CD4-positive, alpha-beta T cell treated with Interleukin-10 for 1 hour (primary cell): Measurements from ENCODE around the gene PSMD12.

ENCODE experiments used
- DNase-seq: peaks from one replicate; pipeline ENCODE4 v3.0.0-alpha.2; 2020

PSMD12 gene

DNA sequence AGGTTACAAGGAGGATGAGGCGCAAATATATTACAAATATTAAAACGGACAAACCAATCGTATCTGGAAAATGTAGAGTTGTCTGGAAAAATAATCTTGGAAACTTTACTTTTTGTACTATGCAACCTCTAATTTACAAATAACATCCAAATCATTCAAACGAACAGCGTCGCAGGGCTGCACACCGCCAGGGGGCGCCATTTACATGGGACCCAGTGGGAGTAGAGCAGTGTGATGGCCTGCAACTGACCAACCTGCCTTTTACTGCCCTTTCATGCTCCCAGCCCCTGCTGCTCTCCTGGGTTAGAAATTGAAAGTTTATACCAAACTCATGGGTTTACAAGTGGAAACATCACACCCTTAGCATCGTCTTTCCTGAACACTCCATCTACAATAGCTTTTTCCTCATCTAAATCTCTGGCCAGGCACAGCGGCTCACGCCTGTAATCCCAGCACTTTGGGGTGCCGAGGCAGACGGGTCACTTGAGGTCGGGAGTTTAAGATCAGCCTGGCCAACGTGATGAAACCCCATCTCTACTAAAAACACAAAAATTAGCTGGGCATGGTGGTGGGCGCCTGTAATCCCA lies 20.7 kb upstream of the PSMD12 start:
- peak; percentile 72 for DNase-seq

DNA sequence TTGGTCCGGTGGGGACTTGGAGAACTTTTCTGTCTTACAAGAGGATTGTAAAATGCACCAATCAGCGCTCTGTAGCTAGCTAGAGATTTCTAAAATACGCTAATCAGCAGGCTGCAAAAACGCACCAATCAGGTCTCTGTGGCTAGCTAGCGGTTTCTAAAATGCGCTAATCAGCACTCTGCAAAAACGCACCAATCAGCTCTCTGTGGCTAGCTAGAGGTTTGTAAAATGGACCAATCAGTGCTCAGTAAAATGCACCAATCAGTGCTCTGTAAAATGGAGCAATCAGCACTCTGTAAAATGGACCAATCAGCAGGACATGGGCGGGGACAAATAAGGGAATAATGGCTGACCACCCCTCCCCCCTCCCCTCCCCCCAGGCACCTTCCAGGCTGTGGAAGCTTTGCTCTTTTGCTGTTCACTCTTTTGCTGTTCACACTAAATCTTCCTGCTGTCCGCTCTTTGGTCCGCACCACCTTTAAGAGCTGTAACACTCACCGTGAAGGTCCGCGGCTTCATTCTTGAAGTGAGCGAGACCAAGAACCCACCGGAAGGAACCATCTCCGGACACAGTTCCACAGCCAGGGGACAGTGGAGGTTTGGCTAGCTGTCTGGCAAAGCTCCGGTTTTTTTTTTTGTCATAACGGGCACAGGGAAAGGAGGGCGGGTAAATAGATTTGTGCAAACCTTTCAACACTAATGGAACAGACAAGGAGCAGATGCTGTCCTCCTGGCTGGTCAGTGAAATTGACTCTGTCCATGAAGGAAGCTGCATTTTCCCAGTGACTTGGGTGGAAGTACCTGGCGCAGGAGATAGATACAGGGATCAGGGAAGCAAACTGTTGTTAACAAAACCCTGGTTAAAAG lies 19.0 kb upstream of the PSMD12 start:
- DNase-seq = no peak

DNA sequence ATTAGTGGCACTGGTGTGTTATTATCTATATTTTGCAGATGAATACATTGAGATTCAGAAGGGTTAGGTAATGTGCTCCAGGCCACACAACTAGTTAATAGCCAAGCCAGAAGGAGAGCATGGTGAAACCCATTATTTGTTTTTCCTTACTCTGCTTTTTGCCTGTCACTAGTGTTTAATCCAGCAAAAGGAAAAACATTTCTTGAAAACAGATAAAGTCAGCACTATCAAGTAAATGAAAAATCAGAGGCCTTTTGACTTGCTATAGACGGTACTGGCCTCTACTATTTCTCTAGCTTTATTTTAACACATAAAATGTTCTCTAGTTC lies 15.5 kb upstream of the PSMD12 start:
- DNase-seq = no peak

DNA sequence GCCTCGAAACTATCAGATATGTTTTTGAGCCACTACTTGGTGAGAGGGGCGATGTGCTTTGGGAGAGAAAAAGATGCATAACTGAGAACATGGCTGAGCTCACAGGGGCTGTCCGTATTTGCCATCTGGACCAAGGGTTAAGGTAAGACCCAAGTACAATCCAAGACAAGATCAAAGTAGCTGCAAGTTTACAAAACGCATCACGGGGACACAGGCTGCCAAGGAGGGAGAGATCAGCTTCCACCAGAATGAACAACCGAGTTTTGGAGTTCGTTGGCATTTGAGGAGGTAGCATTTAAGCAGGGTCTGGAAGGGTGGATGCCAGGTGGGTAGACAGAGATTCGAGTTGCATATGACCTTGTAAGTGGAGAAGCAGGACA lies 12.9 kb upstream of the PSMD12 start:
- no peak for DNase-seq

DNA sequence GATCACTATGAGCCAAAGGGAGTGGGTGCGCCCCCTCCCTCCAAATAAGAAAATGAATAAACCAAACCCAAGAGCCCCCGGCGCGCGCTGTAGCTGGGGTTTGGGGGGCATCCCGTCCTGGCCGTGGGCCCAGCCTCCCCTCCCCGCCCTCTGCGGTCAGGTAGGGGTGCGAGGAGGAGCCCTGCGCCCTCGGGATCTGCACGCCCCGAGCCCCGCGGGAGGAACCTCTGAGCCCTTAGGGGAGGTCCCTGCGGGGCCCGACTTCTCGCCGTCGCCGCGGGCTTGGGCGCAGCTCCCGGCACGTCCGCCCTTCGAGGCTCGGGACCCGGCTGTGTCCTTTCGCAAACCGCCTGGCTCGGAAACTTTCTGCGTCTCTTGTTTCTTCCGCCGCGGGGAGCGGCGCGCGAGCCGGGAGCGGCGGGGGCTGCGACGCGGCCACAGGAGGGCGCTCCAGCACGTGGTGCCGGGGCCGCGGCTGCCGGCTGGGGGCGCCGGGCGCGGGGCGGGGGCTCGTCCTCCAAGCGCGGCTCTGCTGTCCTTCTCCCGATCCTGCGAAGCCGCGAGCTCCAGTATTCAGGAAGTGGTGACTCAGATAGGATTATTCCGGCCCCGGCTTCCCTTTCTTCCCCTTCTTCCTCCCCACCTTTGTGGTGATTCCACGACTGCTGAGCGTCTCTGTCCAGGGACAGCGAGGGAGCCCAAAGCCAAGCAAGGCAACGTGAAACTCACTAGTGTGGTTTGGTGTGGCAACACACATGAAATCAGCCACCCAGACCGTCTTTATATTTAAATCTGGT lies 12.3 kb upstream of the PSMD12 start:
- peak; percentile 84 for DNase-seq

DNA sequence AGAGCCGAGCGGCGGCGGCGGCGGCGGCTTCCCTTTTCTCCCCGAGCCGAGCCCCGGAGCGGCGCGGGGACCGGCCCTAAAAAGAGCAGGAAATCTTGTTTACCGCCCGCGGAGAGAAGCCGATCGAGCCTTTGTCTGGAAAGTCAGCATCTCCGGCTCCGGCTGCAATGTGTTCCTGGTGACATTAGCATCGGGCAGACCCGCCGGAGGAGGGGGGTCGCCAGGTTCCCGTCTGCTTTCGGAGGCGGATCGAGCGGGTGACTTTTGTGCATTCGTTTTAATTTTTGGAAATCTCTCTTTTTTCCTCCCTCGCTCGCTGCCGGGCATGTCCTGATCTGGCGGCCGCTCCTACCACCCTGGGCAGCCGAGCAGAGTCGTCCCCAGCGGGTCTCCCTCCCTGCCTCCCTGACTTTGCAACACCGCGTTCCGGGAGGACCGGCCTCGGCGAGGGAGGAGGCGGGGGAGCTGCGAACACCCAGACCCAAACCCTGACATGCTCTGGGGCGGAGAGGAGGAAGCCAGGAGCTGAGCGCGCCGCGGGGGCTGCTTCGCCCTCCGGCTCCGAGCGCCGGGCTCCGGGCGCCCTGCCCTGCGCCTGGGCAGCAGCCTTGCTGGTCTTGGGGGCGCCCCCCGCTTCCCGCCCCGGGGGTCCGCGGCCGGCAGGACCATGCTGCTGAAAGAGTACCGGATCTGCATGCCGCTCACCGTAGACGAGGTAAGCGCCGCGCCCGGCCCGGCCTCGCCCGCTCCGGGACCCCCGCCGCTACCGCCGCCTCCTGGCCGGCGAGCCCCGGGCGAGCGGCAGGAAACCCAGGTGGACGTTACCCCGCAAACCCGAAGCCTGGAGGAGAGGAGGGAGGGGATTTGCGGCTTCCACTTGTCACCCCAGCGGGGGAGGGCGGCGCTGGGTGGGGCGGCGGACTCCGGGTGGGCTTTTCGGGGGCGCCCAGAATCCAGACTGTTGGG lies 11.4 kb upstream of the PSMD12 start:
- peak; percentile 48 for DNase-seq

DNA sequence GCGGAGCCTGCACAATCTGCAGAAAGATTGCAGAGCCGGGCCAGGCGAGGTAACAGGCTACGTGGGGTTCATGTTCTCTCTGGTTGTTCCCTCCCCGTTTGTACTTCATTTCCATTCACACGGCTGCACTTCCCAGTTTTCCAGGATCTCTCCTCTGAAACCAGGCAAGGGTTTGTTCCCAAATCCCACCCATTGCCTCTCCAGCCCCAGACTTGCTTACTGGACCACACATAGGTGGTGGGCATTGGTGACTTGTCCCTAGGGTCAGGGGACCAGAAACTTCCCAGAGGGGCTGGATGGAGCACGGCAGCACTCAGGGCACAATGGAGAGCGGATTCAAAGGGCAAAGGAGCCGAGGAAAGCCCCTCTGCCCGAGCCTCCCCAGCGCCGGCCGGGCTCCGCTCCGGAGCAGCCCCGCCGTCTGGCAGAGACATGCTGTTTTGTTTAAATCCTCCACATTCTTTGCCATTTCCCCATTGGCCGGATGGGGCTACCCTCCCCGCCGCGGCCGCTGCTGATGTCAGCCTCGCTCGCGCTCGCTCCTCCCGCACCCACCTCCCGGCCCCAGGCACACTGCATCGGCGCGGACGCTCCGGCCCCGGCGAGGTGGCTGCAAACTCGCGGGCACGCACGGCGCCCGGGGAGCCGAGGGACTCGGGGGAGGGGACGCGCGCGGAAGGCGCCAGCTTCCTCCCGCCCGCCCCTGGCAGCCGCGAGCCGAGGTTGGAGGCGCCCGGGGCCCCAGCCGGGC lies 10.5 kb upstream of the PSMD12 start, which contains the start of gene PITPNC1:
PITPNC1 (plus strand) TSS at position 545 of the 751 bp plus-strand sequence.
- DNase-seq = peak; percentile 90

DNA sequence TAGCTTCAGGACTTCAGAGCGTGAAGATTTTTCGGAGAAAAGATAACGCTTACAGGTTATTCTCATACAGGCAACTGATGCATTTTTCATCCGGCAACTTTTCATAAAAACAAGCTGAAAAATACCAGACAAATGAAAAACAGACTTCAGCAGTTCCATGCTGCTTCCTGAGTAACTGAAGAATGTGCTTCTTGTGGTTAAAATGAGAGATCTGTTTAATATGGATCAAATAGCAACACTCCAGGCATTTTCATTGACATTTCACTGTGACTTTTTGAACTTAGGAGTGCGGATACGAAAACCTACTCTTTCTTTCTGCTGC lies 10.0 kb upstream of the PSMD12 start:
- DNase-seq = no peak

DNA sequence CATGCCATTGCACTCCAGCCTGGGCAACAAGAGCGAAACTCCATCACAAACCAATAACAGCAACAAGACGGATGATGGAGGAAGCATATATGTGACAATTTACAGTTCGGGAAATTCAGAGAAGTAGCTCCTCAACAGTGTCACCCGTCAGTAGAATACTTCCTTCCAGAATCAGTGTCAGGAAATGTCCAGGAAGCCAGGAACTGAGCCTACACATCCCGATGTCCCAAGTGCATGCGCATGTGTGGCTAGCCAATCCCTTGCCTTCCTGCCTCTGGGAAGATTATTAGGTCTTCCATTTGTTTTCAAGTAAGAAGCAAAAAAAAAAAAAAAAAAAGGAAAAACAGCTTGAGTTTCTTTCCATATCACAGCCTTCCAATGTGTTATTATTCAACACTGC lies 9.3 kb upstream of the PSMD12 start:
- DNase-seq = no peak

DNA sequence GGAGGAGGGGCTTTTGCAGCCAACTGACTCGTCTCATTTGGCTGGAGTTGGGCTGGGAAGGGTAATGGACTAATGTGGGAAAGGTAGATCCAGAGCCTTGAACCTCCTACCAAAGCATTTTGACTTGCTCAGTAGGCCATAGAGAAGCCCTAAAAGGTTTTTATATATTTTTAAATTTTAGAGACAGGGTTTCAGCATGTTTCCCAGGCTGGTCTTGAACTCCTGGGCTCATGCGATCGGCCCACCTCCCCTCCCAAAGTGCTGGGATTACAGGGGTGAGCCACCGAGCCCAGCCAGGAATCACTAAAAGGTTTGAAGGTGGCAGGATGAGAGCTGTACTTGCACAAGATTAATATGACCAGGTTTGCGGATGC lies 8.7 kb upstream of the PSMD12 start:
- DNase-seq = no peak

DNA sequence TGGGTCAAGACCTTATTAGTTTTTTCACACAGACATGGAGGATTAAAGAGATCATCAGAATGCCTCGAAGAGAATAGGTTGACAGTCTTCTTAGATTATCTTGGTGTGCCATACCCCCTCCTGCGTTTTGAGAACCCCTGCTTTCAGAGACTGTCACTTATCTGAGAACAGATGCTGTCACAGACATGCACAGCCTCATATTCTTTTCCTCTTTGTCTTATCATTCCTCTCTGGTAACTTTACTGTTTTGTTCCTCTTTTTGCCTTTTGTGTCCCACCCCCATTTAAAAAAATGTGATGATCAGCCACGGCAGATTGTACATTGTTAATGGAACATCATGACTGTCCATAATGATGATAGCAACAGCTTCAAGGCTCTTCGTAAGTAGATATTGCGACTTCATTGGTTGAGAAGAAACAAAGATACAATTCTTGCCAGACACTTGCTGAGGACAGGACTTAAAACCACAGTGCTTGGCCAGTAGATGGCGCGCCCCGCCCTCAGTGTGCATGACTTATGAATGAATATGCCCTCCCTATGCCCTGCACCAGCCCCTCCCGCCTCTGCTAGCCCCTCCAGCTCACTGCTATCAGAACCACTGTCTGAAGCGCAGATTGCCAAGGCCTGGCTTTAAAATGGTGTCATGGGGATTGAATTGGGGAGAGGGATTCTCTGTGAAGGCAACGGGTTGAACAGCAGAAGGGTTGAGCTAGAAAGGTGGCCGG lies 8.1 kb upstream of the PSMD12 start:
- peak; percentile 89 for DNase-seq

DNA sequence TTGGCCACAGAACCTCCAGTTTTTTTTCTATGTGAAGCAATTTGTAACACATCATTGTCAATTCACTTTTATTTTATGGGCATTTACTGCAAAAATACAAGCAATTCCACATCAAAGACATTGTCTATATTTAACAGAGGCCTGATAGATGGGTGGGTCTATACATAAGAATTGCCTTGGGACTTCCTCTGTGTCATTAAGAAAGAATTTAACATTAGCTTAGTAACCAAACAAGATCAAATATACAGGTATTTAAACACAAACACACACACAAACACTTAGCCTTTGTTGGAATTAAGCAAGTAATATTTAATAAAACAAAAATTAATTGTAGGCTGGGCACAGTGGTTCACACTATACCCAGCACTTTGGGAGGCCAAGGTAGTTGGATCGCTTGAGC lies 6.4 kb upstream of the PSMD12 start:
- DNase-seq = no peak

DNA sequence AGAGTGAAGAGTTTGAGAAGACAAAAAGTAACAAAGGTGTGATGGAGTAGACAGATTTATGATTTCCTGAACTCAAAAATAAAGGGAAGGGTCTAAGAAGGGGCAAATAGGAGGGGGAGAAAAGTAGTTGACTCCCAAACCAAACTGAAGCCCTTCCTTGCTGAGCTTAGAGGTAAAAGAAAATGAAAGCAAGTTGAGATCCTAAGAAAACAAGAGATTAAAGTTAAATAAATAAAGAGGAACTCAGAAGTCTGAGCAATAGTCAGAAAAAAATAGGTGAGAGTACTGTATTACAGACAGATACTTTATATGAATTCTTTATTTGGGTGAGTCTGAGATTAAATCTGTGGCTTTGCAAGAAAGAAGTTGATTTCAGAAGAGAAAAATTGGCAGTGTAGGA lies 3.3 kb upstream of the PSMD12 start:
- no peak for DNase-seq

DNA sequence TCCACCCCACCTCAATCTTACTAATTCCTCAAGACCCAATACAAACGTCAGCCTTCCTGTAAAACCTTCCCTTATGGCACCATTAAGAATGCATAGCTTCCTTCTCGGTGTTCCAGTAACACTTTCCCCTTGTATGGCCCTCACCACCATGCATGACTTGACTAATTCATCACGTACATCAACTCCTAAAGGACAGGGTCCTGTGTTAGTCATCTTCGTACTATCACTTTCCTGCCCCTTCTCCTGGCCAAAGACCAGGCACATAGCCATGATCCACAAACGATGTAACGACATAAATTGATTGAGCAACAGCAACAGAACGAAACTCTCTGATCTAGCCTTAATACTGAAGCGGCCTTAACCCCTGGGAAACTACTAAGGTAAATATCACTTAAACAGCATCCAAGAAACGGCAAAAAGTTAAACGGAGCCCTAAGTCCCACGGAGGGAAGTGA lies 612 bp downstream of the PSMD12 start:
- DNase-seq = peak; percentile 44

DNA sequence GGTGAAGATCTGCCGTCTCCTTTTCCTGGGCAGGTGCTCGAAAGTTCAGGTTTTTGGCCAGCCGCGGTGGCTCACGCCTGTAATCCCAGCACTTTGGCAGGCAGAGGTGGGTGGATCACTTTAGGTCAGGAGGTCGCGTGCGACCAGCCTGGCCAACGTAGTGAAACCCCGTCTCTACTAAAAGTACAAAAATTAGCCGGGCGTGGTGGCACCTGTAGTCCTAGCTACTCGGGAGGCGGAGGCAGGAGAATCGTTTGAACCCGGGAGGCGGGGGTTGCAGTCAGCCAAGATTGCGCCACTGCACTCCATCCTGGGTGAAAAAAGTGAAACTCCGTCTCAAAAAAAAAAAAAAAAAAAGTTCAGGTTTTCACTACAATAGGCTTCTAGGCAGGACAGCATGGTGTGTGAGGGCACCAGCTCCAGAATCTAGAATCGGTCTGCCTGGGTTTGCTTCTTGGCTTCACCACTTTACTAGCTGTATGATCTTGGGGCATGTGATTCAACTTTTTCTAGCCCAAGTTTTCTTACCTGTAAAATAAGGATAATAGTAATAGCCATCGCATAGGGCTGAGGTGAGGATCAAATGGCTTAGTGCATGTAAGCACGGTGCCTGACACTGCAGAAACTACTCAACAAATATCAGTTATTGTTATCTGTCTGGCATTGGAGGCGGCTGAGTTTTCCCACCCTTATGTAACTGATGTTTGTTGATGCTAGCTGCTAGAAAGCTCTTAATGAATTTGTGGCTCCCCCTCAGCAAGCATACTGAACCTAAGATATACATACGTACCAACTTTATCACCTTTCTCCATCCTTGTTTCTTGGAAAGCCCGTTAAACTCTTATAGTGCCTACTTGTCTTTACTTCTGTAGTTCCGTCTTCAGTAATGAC lies 1.3 kb downstream of the PSMD12 start:
- DNase-seq = no peak

DNA sequence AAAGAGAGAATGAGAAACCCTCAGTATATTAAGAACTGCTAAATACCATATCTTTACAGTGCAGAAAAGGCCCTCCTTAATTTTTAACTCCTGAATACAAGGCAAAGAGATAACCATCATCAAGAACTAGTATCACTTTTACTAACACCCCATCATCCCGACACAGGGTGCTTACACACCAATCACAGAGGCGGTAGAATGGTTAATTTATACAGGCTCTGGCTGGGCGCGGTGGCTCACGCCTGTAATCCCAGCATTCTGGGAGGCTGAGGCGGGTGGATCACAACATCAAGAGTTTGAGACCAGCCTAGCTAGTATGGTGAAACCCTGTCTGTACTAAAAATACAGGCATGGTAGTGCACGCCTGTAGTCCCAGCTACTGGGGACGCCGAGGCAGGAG lies 4.2 kb downstream of the PSMD12 start:
- no peak for DNase-seq

DNA sequence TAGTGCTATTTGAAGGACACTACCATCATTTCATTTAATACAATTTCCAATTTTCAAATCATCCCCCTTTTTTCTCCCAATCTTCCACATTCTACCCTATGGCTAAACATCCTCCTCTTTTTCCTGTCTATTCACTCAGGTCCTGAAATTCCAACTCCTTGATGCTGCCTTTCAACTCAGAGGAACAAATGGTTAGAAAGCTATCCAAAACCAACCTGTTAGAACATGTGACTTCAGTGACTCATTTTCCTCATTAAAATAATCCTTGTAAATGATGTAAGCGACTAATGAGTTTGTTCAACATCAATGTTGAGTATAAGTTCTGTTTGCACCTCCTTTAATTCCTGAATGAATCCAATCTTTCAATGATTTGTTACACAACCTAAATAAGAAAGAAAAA lies 5.5 kb downstream of the PSMD12 start:
- DNase-seq = no peak

DNA sequence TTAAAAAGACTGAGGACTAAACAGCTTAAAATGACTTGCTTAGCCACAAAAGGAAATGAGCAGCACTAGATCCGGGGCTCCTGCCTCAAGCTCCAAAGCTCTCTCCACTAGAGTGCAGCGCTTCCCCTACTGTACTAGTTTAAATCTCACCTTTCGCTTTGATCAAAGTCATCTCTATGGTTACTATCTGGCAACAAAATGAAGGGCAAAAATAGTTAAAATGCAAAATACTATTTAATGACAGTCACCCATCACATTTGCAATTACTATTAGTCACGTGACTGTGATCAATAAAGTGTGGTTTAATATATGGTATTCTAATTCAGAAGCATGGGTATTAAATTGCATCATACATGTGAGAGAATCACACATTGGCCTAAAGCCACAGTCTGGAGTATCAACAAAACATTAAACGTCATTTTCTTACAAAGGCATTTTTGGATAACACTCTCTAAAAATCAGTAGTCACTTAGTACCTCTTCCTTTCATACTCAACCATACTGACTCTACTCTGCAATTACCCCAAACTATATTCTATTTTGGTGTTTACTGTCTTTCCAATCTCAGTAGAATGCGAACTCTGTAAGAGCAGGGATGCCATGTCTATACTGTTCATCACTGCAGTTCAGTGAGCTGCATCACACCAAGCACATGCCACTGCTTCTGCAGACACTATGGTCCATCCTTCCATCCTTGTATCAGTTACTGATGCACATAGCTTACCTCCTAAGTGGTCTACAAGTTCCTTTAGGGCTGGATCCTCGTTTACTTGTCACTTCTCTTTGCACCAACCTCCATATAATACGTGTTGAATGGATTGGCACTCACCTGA lies 6.2 kb downstream of the PSMD12 start:
- DNase-seq = peak; percentile 76

DNA sequence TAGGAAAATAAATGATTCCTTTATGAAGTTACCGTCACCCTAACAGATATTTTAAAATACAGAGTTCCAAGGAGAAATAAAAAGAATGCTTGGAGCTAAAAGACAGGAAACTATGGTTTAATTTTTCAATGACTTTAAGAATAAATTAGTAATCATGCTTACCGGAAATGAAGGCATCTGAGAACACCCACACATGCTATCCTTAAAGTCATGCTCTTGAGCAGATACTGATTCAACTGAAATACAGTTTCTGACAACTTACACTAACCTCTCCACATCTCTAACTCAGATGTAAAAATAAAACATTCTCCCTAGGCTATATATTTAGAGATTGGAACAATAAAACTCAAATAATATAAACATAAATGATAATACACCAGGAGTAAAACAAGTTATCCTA lies 7.8 kb downstream of the PSMD12 start:
- no peak for DNase-seq
